ENCODE data around the gene CCDC102B.
"Not testable (repeated sequence)": the region's sequence is repeated elsewhere in the genome, so short reads cannot be mapped to it uniquely, and the experiment has no call there.

CCDC102B gene

DNA sequence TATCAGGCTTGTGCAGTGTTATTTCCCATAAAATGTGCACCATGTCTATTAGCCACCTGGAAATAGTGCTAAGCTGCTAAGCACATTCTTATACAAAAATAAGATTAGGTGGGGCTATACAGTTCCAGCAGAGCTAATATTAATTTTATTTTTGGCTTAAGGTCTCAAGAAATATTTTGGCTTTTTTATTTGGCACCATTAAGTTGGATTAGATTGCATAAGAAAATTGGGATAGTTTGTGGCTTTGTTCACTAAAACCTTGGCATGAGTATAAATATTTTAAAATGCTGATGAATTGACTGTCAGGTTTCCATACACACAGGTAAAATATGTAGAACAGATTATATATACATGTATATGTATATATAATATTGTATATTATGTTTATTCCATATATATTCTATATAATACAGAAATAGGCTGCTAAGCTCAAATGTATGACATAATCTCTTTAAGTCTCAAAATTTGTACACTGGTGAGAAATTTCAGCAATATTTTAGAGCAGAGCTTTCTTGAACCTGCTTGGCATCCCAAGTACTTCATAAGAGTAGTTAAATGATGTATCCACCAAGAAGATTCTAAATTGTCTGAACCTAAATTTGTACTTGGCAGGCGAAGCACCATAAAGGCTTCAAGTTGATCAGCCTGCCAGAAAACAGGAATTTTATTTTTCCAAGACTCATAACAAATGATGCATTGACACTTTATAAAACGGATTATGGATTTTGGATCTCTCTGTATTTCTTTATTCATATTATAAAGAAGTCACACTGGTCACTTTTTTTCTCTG is 32.6 kb downstream of the CCDC102B start:
- DNase-seq: no peak

DNA sequence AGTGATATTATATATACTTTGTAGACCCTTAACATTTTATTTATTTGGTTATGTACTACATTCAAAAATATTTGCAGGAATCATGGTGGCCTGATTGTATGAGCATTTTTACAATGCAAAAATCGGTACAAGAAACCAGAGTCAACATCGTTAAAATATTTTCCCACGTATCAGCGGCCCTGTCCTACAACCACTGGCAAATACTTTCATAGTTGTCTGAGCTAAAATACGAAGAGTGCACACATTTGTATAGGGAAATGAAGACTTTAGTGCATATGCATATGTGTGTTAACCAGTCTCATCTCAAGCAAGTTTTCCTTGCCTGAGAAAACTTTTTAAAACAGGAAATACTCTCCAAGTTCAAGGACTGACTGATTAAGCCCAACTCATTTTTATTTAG is 35.9 kb downstream of the CCDC102B start:
- DNase-seq: no peak

DNA sequence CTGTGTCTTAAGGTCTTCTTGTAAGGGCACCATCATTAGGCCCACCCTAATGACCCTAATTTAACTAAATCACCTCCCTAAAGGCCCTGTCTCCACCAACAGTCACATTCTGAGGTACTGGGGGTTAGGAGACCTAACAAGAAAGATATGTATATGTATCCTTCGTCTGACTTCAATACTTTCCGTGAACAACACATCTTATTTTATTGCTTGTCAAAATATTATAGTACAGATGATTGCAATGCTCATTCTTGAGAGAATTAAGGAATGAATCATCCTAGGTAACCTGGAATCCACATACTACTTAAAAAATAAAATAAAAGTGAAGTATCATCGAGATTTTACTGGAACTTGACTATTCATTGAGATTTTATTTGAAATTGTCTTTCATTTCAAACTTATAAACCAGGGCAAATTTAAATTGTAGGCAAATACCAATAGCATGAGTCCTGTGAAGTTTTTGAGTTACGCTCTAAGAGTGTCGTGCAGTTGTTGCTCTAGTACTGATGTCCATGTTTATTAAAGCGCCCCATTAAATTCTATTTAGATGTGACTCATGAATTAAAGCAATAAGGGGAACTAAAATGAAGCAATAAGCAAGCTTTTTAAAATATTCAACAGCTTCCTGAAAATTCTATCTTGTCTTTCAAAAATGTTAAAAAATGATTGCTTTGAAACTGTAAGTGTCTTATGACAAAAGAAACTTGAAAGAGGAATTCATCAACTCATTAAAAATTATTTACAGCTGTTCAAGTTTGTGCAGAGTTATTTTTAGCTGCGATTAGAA is 40.0 kb downstream of the CCDC102B start:
- no peak for DNase-seq

DNA sequence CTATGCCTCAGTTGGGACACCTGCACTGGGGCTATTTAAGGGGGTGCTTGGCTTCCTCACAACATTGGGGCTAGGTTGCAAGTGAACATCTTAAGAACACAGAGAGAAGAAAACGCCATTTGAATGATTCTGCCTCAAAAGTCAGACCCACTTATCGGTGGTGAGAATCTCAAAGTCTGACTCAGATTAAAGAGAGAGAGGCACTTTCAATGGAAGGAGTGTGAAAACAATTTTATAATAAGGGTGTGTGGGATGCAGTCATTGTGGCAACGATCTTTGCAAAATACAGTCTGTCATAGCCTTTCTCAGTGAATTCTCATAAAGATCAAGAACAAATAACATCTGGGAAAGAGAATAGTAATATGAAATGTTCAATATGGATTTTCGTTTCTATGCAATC is 41.8 kb downstream of the CCDC102B start:
- DNase-seq: no peak

DNA sequence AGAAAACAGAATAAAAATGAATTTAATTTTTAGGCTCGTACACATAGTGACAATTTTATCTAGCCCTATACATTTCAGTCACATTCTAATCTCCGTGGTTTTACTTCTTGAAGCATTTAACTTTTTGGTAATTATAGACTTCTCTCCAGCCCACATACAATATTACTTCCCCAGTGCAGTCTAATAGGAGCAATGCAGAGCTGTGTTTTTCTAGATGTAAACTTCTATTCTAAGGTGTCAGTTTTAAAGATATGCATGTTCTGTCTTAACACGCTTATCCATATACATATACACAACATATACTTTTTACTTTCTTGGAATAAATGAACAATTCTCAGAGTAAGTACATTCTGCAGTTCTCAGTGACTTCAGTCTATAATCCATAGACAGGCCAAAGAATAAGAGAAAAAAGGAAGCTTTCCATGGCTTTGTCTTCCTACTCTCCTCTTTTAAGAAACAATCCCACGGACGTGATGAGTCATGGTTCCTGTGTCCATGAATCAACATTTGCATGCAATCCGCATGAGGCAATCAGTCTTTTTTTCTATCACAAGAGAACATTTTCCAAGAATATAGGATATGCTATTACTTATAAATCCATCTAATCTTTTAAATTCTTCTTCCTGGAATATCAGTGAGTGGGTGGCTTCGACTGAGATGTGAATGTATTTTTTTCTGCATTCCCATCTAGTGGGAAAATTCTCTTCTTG is 42.8 kb downstream of the CCDC102B start:
- no peak for DNase-seq

GRCh38 chr18:68841301-68841700 is 43.4 kb downstream of the CCDC102B start:
- DNase-seq: no peak

- no peak for DNase-seq
Observed at GRCh38 chr18:68842951-68843350, 45.1 kb downstream of the CCDC102B start.

DNA sequence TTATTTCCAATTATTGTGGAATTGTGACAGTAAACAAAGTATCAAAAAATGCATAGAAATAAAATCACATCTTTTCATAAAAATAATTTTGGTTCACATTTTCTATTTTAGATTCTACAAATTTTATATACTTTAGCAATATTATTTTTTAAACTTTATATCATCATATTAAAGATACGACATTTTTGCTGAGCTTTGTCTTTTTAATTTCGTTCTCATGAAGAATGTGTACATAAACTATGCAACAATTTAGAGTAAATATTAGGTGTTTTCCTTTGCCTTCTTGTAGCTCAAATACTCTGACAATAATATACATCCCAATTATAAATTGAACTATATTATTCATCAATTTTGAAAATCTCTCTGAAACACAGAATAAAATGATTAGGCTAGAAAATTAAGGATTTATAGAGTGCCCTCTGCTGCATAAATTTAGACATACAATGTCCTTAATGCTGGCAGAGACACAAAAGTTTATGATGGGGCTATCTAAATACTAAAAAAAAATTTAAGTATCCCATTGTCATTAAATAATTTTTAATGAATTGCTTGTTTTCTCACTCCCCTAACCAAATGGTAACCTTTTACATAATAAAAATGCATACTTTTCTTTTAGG is 45.7 kb downstream of the CCDC102B start:
- no peak for DNase-seq

- no peak for DNase-seq
Observed at GRCh38 chr18:68847219-68847837, 49.4 kb downstream of the CCDC102B start.

DNA sequence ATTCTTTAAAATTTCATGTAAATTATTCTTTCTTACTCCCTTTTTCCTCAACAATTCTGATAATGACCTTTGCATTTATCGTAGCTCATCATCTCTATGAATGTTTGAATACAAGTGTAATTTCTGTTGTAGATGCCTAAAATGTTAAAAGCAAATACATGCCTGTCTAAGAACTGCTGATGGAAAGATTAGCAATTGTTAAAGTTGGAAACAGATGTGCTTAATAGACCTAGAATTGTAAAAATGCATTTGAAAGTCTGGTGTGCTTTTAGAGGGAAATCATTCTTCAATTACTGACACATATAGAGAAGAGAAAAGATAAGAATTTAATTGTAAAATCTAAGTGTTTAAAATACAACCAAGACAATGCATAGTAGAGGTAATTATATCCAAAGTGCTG is 50.4 kb downstream of the CCDC102B start:
- DNase-seq: no peak

DNA sequence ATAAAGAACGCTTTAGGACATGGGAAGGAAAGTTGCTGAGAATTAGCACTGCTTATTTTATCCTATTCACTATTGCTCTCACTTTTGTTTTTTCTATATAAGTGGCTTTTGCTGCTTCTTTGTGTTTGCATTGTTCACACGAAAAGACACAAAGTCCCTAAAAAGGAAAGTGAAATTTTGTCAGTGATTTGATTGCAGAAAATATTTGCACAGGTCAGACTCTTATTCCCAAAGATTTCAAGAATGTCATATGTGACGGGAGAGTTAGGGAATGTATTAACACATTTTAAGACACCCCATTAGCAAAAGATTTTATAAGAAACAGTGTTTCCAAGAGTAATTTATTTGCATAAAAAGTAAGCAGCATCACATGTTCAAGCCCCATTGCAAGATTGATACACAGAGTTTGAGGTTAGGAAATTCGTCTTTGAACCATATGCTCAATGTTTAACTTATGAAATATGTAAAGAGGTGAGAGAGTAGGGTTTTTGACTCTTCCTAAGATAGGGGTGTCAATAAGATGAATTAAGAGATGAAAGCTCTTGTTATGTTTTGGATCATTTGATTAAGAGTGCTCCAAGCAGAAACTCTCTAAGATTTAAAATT is 57.0 kb downstream of the CCDC102B start:
- no peak for DNase-seq

DNA sequence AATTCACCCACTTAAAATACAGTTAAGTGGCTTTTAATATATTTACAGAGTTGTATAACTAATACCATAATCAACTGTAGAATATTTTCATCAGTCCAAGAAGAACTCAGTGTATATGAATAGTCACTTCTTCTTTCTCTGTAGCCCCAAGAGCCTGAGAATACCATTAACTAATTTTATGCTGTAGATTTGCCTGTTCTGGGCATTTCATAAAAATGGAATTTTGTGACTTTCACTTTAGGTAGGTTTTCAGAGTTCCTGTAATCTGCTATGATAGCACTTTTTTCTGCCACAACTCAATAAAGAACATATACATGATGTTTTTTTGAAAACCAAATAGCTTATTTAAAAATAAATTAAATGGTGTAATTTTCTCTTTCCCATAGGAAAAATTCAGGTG is 57.6 kb downstream of the CCDC102B start:
- no peak for DNase-seq

DNA sequence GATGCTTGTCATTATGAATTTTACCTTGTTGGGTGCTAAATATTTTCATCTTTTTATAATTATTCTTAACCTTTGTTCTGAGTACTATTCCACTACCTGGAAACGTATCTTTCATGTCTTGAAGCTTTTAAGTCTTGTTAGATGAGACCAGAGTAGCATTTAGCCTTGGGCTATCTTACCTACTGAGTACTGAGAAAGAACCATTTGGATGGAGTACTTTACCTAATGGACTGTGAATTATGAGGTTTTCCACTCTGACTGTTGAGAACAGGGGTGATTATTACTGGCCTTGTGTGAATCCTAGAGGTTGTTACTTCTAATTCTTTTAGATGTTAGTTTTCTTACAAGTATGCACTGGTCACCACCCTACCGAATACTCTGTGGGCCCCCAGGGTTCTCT is 63.5 kb downstream of the CCDC102B start:
- DNase-seq: no peak

DNA sequence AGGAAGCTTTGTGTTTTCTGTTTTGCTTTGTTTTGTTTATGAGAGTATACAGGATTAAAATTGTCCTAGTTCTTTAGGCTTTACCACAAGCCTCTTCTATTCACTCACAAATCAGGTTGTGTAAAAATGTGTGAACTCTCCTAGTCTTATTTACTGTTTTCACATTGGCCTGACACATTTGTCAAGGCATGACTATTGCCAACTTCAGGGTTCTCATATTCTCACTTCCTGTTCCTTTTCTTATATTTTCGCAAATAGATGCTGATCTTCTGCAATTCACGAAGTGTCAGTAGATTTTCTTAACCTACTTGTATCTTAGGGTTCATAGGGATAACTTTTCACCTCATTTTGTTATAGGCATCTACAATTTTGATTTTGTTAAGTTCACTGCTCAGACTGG is 67.1 kb downstream of the CCDC102B start:
- DNase-seq: no peak

- no peak for DNase-seq
Observed at GRCh38 chr18:68865503-68865902, 67.6 kb downstream of the CCDC102B start.

DNA sequence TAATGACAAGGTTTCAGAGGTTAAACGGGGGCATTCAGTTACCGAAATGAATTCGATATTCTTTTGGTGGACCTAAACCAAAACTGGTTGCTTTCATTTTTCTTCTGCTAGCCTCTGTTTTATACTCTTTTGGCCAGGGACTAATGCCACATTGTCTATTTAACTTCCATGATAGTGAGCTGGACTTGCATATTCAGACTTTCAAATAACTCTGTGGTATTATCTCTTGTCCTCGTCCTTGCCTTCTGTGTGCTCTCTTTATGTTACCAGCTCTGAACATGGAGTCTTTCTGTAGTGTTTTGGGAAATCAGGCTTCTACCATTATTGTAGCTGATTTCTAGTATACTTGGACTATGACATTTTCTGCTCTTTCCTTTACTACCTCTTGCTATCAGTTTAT is 75.1 kb downstream of the CCDC102B start:
- no peak for DNase-seq

DNA sequence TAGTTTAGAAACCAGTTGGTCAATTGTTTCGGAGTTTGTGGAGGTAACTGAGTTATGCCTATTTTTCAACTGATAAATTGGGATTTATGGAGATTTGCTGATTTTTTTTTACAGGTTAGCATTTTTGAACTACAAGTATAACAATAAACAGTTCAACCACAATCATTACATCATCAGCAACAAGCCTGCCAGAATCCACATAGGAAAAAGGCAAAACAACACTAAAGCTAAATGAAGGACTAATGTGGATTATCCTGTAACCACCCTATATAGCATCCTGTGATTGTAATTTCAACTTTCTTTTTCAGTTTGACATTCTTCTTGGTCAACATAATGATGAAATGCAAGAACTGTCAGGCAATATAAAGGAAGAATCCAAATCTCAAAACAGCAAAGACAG is 76.5 kb downstream of the CCDC102B start:
- no peak for DNase-seq

- not testable (repeated sequence) for DNase-seq
Observed at GRCh38 chr18:68879947-68880346, 82.1 kb downstream of the CCDC102B start.

GRCh38 chr18:68887410-68887809 is 89.5 kb downstream of the CCDC102B start:
- no peak for DNase-seq

DNA sequence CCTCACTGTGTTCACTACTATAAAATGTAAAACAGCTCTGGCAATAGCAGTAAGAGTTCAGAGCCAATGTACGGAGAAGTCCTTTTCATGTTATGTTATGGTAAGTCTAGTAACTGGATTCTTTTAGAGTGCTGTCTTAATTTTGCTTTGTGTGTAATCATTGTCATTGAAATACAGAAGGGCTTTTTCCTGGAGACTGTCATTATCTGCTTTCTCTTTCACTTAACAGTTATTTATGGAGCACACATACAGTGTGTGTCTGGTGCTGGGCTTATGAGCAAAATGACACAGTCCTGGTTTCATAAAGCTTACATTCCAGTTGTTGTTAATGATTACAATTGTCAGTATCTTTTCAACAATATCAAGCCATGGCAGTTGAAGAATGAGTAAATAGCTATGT is 95.5 kb downstream of the CCDC102B start:
- DNase-seq: no peak

GRCh38 chr18:68897286-68897685 is 99.4 kb downstream of the CCDC102B start:
- no peak for DNase-seq

DNA sequence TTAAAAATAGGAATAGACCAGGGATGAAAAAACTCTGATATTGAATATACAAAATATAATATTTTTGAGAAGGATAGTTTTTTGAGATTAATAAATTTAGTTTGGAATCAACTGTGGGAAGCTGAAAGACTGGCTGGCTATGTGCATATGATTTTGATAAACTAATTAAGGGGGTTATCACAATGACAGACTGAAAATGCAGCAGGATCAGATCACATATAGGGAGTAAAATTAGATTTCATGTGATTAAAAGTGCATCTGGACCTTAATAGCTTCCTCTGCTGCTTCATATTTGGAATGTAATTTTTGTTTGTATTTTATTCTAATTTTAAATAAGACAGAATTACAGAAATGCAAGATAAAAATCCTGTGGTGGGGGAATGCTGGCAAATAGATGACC is 111.7 kb downstream of the CCDC102B start:
- no peak for DNase-seq
